Measurements from ENCODE around the gene AHCYL2.

AHCYL2 gene

GRCh38 chr7:129375141-129375938 lies 150.5 kb downstream of the AHCYL2 start:
- TF ChIP-seq POLR2AphosphoS5 (IDR thresholded peaks at IDR 0.05; ENCODE audit: low read depth, low read length) (no peak), SIN3A (IDR thresholded peaks at IDR 0.05; ENCODE audit: borderline replicate concordance, insufficient read depth, low read length) (no peak), REST (IDR thresholded peaks at IDR 0.05; ENCODE audit: insufficient read depth in 1 of 2, low read depth in 2 of 2, low read length in 2 of 2) (no peak), TAF1 (IDR thresholded peaks at IDR 0.05; ENCODE audit: borderline replicate concordance, insufficient read depth, low read length) (no peak), FOXP2 (optimal IDR thresholded peaks at IDR 0.05; ENCODE audit: borderline replicate concordance, extremely low read depth, extremely low read length, insufficient read depth) (no peak)

GRCh38 chr7:129376076-129376777 lies 151.4 kb downstream of the AHCYL2 start:
- TF ChIP-seq SIN3A (IDR thresholded peaks at IDR 0.05; ENCODE audit: borderline replicate concordance, insufficient read depth, low read length) = no peak
- TF ChIP-seq TAF1 (IDR thresholded peaks at IDR 0.05; ENCODE audit: borderline replicate concordance, insufficient read depth, low read length) = no peak
- no peak for TF ChIP-seq POLR2AphosphoS5 (IDR thresholded peaks at IDR 0.05; ENCODE audit: low read depth, low read length)
- TF ChIP-seq FOXP2 (optimal IDR thresholded peaks at IDR 0.05; ENCODE audit: borderline replicate concordance, extremely low read depth, extremely low read length, insufficient read depth) = no peak
- no peak for TF ChIP-seq REST (IDR thresholded peaks at IDR 0.05; ENCODE audit: insufficient read depth in 1 of 2, low read depth in 2 of 2, low read length in 2 of 2)

- TF ChIP-seq TAF1 (IDR thresholded peaks at IDR 0.05; ENCODE audit: borderline replicate concordance, insufficient read depth, low read length) (no peak), POLR2AphosphoS5 (IDR thresholded peaks at IDR 0.05; ENCODE audit: low read depth, low read length) (no peak), FOXP2 (optimal IDR thresholded peaks at IDR 0.05; ENCODE audit: borderline replicate concordance, extremely low read depth, extremely low read length, insufficient read depth) (no peak), REST (IDR thresholded peaks at IDR 0.05; ENCODE audit: insufficient read depth in 1 of 2, low read depth in 2 of 2, low read length in 2 of 2) (no peak), SIN3A (IDR thresholded peaks at IDR 0.05; ENCODE audit: borderline replicate concordance, insufficient read depth, low read length) (no peak)
Observed at GRCh38 chr7:129376778-129377700, 152.2 kb downstream of the AHCYL2 start.

GRCh38 chr7:129381710-129382484 lies 157.1 kb downstream of the AHCYL2 start:
- TF ChIP-seq SIN3A (IDR thresholded peaks at IDR 0.05; ENCODE audit: borderline replicate concordance, insufficient read depth, low read length) = no peak
- no peak for TF ChIP-seq REST (IDR thresholded peaks at IDR 0.05; ENCODE audit: insufficient read depth in 1 of 2, low read depth in 2 of 2, low read length in 2 of 2)
- no peak for TF ChIP-seq POLR2AphosphoS5 (IDR thresholded peaks at IDR 0.05; ENCODE audit: low read depth, low read length)

Measured in PFSK-1 (cell line).